Measurements from ENCODE around the gene RNF126.

Gene RNF126

GRCh38 chr19:655691-656090 is 7.3 kb downstream of the RNF126 start:
- Histone ChIP-seq H3K4me1 (ENCODE audit: control insufficient read depth, insufficient read depth, low read length) (no peaks in the 10 kb centered on the region), H3K27me3 (ENCODE audit: control insufficient read depth, insufficient read depth, low read length) (no peaks in the 10 kb centered on the region), H3K9ac (ENCODE audit: low read length) (no peak overlapping the region), H3K36me3 (ENCODE audit: control insufficient read depth, insufficient read depth, low read length) (peaks cover 15% of the 10 kb centered on the region), H3K27ac (ENCODE audit: low read depth, low read length) (no peak overlapping the region), H3K4me3 (ENCODE audit: low read length) (no peak overlapping the region)

GRCh38 chr19:653425-653824 is 9.6 kb downstream of the RNF126 start:
- H3K27ac ChIP-seq (ENCODE audit: low read depth, low read length) = no peak overlapping the region
- no peaks in the 10 kb centered on the region for H3K4me1 ChIP-seq (ENCODE audit: control insufficient read depth, insufficient read depth, low read length)
- peaks cover 20% of the 10 kb centered on the region for H3K36me3 ChIP-seq (ENCODE audit: control insufficient read depth, insufficient read depth, low read length)
- H3K9ac ChIP-seq (ENCODE audit: low read length) = no peak overlapping the region
- no peak overlapping the region for H3K4me3 ChIP-seq (ENCODE audit: low read length)
- no peaks in the 10 kb centered on the region for H3K27me3 ChIP-seq (ENCODE audit: control insufficient read depth, insufficient read depth, low read length)

DNA sequence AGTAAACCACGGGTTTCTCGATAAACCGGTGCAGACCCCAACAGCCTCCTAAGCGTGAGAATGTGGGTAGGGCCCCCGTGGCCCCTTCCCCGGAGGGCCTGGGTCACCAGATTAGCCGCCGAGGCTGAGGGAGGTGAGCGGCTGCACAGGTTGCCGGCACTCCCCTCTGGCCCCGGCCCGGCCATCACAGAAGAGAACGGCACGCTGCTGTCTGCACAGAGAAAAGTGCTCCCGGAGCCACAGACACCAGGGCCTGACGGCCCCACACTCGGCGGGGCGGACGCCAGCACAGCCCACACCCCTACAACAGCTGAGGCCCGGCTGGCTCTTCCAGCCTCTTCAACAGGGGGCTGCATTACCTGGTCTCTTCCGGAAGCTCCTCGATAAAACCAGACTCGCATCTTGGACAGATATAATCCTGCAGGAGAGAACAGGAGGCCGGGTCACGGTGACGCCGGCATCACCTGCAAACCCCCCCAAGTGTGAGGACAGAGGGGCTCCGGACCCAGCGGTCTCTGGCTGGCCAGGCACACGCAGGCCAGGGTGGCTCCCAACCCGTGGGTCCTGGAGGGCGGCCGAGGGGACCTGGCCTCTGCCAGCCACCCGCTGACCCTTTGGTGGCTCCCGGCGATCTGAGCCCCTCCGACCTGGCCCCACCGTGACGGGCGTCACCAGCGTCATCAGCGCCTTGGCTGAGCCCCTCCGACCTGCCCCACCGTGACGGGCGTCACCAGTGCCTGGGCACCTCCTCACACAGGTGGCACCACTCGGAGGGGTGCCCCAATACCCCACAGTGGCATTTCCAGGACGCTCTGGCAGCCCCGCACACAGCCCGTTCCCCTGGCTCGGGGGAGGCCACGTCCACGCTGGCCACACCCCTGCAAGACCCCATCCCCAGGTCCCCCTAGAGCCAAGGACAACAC is 10.3 kb downstream of the RNF126 start:
- Histone ChIP-seq H3K27ac (ENCODE audit: low read depth, low read length) (no peak overlapping the region), H3K4me3 (ENCODE audit: low read length) (no peak overlapping the region), H3K36me3 (ENCODE audit: control insufficient read depth, insufficient read depth, low read length) (peaks cover 22% of the 10 kb centered on the region), H3K27me3 (ENCODE audit: control insufficient read depth, insufficient read depth, low read length) (no peaks in the 10 kb centered on the region), H3K4me1 (ENCODE audit: control insufficient read depth, insufficient read depth, low read length) (no peaks in the 10 kb centered on the region), H3K9ac (ENCODE audit: low read length) (no peak overlapping the region)

DNA sequence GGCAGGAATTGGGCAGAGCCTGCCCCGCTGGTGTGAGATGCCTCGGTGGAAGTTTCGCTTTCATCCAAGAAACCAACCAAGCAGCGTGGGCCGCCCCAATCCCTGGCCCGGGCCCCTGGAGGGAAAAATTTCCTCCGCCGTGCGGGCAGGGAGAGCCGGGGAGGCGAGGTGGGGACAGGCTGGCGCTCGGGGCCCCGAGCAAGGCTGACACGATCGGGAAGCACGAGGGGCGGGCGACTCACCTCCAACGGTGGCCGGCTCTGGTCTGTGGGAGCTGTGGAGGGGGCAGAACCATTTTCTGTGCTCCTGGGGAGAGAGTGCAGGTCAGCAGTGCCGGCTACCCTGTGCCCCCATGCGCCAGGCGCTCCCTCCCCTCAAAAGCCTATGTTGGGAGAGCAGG is 11.0 kb downstream of the RNF126 start:
- Histone ChIP-seq H3K4me3 (ENCODE audit: low read length) (no peak overlapping the region), H3K9ac (ENCODE audit: low read length) (no peak overlapping the region), H3K36me3 (ENCODE audit: control insufficient read depth, insufficient read depth, low read length) (peaks cover 25% of the 10 kb centered on the region), H3K27ac (ENCODE audit: low read depth, low read length) (no peak overlapping the region), H3K4me1 (ENCODE audit: control insufficient read depth, insufficient read depth, low read length) (no peaks in the 10 kb centered on the region), H3K27me3 (ENCODE audit: control insufficient read depth, insufficient read depth, low read length) (no peaks in the 10 kb centered on the region)

DNA sequence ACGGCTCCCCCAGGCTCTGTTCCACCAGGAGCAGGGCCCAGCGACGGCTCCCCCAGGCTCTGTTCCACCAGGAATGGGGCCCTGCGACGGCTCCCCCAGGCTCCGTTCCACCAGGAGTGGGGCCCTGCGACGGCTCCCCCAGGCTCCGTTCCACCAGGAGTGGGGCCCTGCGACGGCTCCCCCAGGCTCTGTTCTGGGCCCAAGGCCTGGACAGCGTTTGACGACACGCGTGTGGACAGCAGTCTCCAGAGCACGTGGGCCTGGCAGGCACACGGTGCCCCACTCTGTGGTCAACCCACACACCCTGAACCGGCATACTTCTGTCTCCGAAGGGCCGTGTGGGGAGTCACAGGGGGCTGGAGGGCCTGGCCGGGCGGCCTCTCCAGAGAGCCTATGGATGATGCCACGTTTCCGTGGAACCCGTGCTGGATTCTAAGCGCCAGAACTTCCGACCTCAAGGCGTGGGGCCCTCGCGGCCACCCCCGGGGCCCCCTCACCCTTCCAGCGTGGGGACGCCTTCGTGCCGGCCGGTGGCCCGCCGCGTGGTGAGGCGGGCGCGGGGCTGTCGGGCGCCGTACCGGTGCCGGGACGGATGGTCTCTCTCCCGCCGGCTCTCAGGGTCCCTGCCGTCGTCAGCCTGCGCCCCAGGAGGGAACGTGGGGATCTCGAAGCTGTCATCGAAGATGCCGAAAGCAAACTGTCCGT is 11.7 kb downstream of the RNF126 start:
- peaks cover 29% of the 10 kb centered on the region for H3K36me3 ChIP-seq (ENCODE audit: control insufficient read depth, insufficient read depth, low read length)

DNA sequence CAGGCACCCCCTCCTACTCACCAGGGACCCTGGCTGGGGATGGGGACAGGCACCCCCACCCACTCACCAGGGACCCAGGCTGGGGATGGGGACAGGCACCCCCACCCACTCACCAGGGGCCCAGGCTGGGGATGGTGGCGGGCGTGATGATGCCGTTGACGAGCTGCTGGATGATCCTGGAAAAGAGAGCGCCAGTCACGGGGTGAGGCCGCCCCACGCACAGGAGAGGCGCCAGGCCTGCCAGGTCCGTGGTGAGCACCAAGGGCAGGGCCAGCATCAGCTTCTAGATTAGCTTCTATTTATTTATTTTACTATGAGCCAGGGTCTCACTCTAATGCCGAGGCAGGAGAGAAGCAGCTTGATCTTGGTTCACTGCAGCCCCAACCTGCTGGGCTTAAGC is 12.9 kb downstream of the RNF126 start:
- H3K27me3 ChIP-seq (ENCODE audit: control insufficient read depth, insufficient read depth, low read length) = no peaks in the 10 kb centered on the region
- H3K36me3 ChIP-seq (ENCODE audit: control insufficient read depth, insufficient read depth, low read length) = peaks cover 29% of the 10 kb centered on the region
- H3K4me3 ChIP-seq (ENCODE audit: low read length) = no peak overlapping the region
- no peak overlapping the region for H3K9ac ChIP-seq (ENCODE audit: low read length)
- no peaks in the 10 kb centered on the region for H3K4me1 ChIP-seq (ENCODE audit: control insufficient read depth, insufficient read depth, low read length)
- no peak overlapping the region for H3K27ac ChIP-seq (ENCODE audit: low read depth, low read length)

More for the DNA sequence above, 11.7 kb downstream of the RNF126 start:
- no peaks in the 10 kb centered on the region for H3K4me1 ChIP-seq (ENCODE audit: control insufficient read depth, insufficient read depth, low read length)
- no peak overlapping the region for H3K4me3 ChIP-seq (ENCODE audit: low read length)
- no peak overlapping the region for H3K27ac ChIP-seq (ENCODE audit: low read depth, low read length)
- no peaks in the 10 kb centered on the region for H3K27me3 ChIP-seq (ENCODE audit: control insufficient read depth, insufficient read depth, low read length)
- no peak overlapping the region for H3K9ac ChIP-seq (ENCODE audit: low read length)

GRCh38 chr19:648904-649801 is 13.9 kb downstream of the RNF126 start:
- Histone ChIP-seq H3K4me3 (ENCODE audit: low read length) (no peak overlapping the region), H3K27ac (ENCODE audit: low read depth, low read length) (no peak overlapping the region), H3K36me3 (ENCODE audit: control insufficient read depth, insufficient read depth, low read length) (peaks cover 29% of the 10 kb centered on the region)

GRCh38 chr19:648305-648704 is 14.7 kb downstream of the RNF126 start:
- peaks cover 23% of the 10 kb centered on the region for H3K36me3 ChIP-seq (ENCODE audit: control insufficient read depth, insufficient read depth, low read length)

More at GRCh38 chr19:648904-649801, 13.9 kb downstream of the RNF126 start:
- H3K4me1 ChIP-seq (ENCODE audit: control insufficient read depth, insufficient read depth, low read length) = no peaks in the 10 kb centered on the region
- H3K9ac ChIP-seq (ENCODE audit: low read length) = no peak overlapping the region
- H3K27me3 ChIP-seq (ENCODE audit: control insufficient read depth, insufficient read depth, low read length) = no peaks in the 10 kb centered on the region

DNA sequence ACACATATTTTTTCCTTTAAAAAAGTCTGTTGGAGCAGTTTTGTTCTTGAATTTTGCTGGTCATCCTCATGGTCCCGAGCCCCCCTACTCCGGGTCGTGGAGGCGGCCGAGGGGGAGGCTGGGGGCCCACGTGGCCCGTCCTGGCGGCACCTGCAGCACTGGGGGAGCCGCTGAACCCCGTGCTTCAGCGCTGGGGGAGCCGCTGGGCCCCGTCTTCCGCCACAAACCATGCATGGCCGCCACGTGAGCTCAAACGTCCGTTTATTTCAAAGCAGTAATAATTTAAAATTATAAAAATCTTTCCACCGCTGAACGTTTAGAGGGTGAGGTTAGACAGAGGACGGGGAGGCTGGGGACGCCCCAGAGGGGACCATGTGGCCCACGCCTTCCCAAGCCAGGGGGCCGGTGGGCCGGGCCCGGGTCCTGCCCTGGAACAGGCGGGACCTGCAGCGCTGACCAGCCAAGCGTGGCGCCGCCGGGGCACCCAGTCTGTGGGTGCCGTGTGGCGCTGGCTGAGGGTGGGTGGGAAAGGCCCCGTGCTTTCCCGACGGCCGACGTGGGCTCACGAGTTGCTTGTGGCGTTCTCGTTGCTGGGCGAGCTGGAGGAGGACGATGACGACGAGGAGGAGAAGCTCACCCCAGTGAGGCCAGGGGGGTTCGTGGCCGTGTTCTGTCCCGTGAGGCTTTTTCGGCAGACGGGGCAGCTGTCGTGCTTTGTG is 15.3 kb downstream of the RNF126 start:
- Histone ChIP-seq H3K4me3 (ENCODE audit: low read length) (no peak overlapping the region), H3K4me1 (ENCODE audit: control insufficient read depth, insufficient read depth, low read length) (no peaks in the 10 kb centered on the region), H3K36me3 (ENCODE audit: control insufficient read depth, insufficient read depth, low read length) (peaks cover 19% of the 10 kb centered on the region), H3K9ac (ENCODE audit: low read length) (no peak overlapping the region), H3K27ac (ENCODE audit: low read depth, low read length) (no peak overlapping the region), H3K27me3 (ENCODE audit: control insufficient read depth, insufficient read depth, low read length) (no peaks in the 10 kb centered on the region)

More at GRCh38 chr19:648305-648704, 14.7 kb downstream of the RNF126 start:
- H3K27ac ChIP-seq (ENCODE audit: low read depth, low read length) = no peak overlapping the region
- no peak overlapping the region for H3K4me3 ChIP-seq (ENCODE audit: low read length)
- H3K4me1 ChIP-seq (ENCODE audit: control insufficient read depth, insufficient read depth, low read length) = no peaks in the 10 kb centered on the region
- H3K9ac ChIP-seq (ENCODE audit: low read length) = no peak overlapping the region
- H3K27me3 ChIP-seq (ENCODE audit: control insufficient read depth, insufficient read depth, low read length) = no peaks in the 10 kb centered on the region

DNA sequence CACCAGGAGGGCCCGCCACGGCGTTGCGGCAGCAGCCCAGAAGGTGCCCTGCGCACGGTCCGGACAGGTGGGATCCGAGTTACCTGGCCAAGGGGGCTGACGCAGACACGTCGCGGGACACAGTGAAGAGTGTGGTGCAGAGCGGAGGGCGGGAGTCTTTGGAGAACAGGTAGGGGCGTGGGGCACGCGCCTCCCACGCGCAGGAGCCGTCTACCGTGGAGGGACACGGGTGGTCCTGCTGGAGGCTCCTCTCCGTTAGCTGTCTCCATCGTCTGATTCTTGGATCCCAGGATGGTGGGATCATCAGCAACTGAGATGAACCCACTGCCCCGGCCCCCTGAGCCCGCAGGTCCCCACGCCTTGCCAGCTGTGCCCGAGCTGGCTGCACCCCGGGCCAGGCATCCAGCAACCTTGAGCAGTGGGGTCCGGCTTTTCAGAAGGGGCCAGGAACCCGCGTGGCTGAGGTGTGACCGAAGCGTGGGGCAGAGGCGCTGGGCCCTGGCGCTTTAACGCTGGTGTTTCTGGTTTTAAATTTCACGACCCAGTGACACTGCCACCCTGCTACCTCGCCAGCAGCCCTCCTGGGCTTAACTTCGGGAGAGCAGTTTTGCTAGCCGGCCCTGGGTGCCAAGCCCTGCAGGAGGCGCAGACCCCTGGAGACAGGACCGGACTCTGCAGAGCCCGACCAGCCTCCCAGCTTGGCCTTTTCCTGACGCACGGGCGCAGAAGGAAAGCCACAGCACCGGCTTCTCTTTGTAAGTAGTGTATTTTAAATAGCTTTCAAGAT is 16.0 kb downstream of the RNF126 start:
- H3K36me3 ChIP-seq (ENCODE audit: control insufficient read depth, insufficient read depth, low read length) = peaks cover 19% of the 10 kb centered on the region

More for the DNA sequence above, 16.0 kb downstream of the RNF126 start:
- H3K4me1 ChIP-seq (ENCODE audit: control insufficient read depth, insufficient read depth, low read length) = no peaks in the 10 kb centered on the region
- H3K27ac ChIP-seq (ENCODE audit: low read depth, low read length) = no peak overlapping the region
- no peak overlapping the region for H3K4me3 ChIP-seq (ENCODE audit: low read length)
- H3K27me3 ChIP-seq (ENCODE audit: control insufficient read depth, insufficient read depth, low read length) = no peaks in the 10 kb centered on the region
- no peak overlapping the region for H3K9ac ChIP-seq (ENCODE audit: low read length)
